ENCODE results near the gene DEDD.

- no peak for TF ChIP-seq TCF12 (IDR thresholded peaks at IDR 0.05; ENCODE audit: low read depth)
- TF ChIP-seq RAD21 (IDR thresholded peaks at IDR 0.05; ENCODE audit: low read depth), result no peak
- no peak for TF ChIP-seq USF1 (IDR thresholded peaks at IDR 0.05)
- TF ChIP-seq, protein P1, sequence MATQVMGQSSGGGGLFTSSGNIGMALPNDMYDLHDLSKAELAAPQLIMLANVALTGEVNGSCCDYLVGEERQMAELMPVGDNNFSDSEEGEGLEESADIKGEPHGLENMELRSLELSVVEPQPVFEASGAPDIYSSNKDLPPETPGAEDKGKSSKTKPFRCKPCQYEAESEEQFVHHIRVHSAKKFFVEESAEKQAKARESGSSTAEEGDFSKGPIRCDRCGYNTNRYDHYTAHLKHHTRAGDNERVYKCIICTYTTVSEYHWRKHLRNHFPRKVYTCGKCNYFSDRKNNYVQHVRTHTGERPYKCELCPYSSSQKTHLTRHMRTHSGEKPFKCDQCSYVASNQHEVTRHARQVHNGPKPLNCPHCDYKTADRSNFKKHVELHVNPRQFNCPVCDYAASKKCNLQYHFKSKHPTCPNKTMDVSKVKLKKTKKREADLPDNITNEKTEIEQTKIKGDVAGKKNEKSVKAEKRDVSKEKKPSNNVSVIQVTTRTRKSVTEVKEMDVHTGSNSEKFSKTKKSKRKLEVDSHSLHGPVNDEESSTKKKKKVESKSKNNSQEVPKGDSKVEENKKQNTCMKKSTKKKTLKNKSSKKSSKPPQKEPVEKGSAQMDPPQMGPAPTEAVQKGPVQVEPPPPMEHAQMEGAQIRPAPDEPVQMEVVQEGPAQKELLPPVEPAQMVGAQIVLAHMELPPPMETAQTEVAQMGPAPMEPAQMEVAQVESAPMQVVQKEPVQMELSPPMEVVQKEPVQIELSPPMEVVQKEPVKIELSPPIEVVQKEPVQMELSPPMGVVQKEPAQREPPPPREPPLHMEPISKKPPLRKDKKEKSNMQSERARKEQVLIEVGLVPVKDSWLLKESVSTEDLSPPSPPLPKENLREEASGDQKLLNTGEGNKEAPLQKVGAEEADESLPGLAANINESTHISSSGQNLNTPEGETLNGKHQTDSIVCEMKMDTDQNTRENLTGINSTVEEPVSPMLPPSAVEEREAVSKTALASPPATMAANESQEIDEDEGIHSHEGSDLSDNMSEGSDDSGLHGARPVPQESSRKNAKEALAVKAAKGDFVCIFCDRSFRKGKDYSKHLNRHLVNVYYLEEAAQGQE (IDR thresholded peaks at IDR 0.05; ENCODE audit: low read depth), result no peak
- TF ChIP-seq EGR1 (IDR thresholded peaks at IDR 0.05), result no peak
- TF ChIP-seq CEBPB (IDR thresholded peaks at IDR 0.05), result no peak
- TF ChIP-seq TEAD4 (IDR thresholded peaks at IDR 0.05), result no peak
- no peak for TF ChIP-seq TAF1 (IDR thresholded peaks at IDR 0.05; ENCODE audit: low read depth)
These were observed 48.5 kb downstream of the DEDD start for GRCh38 chr1:161083748-161084596.

All from Ishikawa (cell line).